SU-DHL-6 (cell line): Measurements from ENCODE around the gene MUC6.

Source experiments
- CTCF ChIP-seq: fragments of 200-600 bp; sonication (generic); IDR thresholded peaks from one replicate; pipeline ENCODE4 v1.5.1; 2017; ENCODE audit warnings: antibody characterized with exemption, mild to moderate bottlenecking, low read length, moderate library complexity; ENCODE audit not compliant: insufficient read depth, poor library complexity, severe bottlenecking
- EZH2phosphoT487 ChIP-seq: fragments of 200-600 bp; sonication (generic), shearing (Covaris generic); conservative IDR thresholded peaks from 2 replicates; pipeline ENCODE4 v1.6.1; 2018; ENCODE audit warnings: mild to moderate bottlenecking, antibody characterized with exemption, low read length, moderate library complexity, mixed read lengths

- no peak for TF ChIP-seq CTCF
- TF ChIP-seq EZH2phosphoT487, result no peak
Observed at GRCh38 chr11:1074244-1075221, 38.0 kb upstream of the MUC6 start, which contains the start of gene MUC2.
